GM18502 (cell line): Measurements from ENCODE around the gene ZKSCAN8.
A peak's percentile ranks its signal among the peaks of the same experiment; 100 is the strongest.
"Not testable (repeated sequence)": the region's sequence is repeated elsewhere in the genome, so short reads cannot be mapped to it uniquely, and the experiment has no call there.

Experiments used
- ATAC-seq: cut with Tn5 transposase; IDR thresholded peaks from one replicate; pipeline ENCODE4 v1.9.1; 2021; ENCODE audit warnings: mild to moderate bottlenecking; ENCODE audit not compliant: unreplicated experiment, poor library complexity

The ZKSCAN8 gene

GRCh38 chr6:28141500-28142329 is at the start of gene ZKSCAN8:
TSS of gene ZKSCAN8 (plus strand) at chr6:28141883. CDS start at chr6:28148408, 6,525 bp downstream.
- peak; percentile 86 for ATAC-seq

- ATAC-seq = not testable (repeated sequence)
Measured at GRCh38 chr6:28102222-28102621, 39.5 kb upstream of the ZKSCAN8 start.

- ATAC-seq = not testable (repeated sequence)
Measured at GRCh38 chr6:28102699-28103098, 39.0 kb upstream of the ZKSCAN8 start.

- peak; percentile 99 for ATAC-seq
Measured at GRCh38 chr6:28104392-28105244, 37.1 kb upstream of the ZKSCAN8 start.

DNA sequence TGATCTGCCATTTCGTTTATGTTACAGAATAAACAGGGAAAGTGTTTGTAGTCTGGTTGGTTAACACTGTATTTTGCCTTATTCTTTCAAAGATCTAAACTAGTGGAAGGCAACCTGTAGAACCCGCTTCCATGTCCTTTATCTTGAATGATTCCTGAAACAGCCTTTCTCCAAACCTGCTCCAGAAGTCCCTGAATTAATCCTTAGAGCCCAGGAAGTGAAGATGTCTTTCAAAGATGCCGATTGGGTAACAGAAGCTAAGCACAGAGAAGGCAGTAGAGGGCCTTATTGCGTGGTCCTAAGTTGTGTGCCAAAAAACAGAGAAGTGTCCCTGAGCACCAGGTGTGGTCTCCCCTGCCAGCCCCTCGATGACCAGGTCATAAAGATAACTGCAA is 36.4 kb upstream of the ZKSCAN8 start:
- no peak for ATAC-seq

GRCh38 chr6:28107506-28107905 is 34.2 kb upstream of the ZKSCAN8 start:
- ATAC-seq = no peak

DNA sequence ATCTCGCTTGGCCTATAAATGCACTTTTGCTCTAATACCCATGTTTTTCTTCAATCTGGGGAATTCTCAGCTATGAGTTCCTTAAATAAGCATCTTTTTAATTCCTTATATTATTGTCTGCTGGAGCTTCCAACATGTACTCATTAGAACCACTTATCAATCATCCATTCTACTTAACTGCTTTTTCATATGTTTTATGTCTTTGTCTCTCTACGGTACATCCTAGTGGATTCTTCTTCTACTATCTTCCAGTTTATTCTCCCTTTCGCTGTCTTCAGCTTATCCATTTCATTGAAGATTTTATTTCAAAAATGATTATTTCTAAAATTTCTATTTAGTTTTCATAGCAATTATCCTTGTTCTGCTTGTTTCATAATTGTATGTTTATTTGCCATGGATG is 29.7 kb upstream of the ZKSCAN8 start:
- ATAC-seq = no peak

DNA sequence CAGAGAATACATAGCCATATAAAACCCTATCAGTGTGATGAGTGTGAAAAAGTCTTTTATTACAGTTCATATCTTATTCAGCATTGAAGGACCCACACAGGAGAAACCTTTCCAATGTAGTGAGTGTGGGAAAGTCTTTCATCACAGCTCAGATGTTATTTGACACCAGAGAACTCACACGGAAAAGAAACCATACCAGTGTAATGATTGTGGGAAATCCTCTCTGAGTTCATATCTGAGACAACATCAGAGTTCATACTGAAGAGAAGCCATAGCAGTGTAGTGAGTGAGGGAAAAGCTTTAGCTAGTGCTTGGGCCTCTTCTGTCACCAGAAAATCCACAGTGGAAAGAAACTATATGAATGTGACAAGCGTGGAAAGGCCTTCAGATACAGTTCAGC is 25.9 kb upstream of the ZKSCAN8 start:
- ATAC-seq = no peak

- ATAC-seq = no peak
Measured at GRCh38 chr6:28117386-28118050, 24.2 kb upstream of the ZKSCAN8 start.

- no peak for ATAC-seq
Measured at GRCh38 chr6:28118217-28118616, 23.5 kb upstream of the ZKSCAN8 start.

- no peak for ATAC-seq
Measured at GRCh38 chr6:28121876-28122275, 19.8 kb upstream of the ZKSCAN8 start.

GRCh38 chr6:28122283-28122682 is 19.4 kb upstream of the ZKSCAN8 start:
- ATAC-seq = not testable (repeated sequence)

GRCh38 chr6:28124350-28124970 is 17.2 kb upstream of the ZKSCAN8 start, which contains the start of gene ZSCAN16:
TSS of gene ZSCAN16 (plus strand) at chr6:28124609. CDS start at chr6:28125444, 835 bp downstream.
- ATAC-seq = peak; percentile 96

- peak; percentile 26 for ATAC-seq
Measured at GRCh38 chr6:28124971-28125353, 16.7 kb upstream of the ZKSCAN8 start.

- peak; percentile 6 for ATAC-seq
Measured at GRCh38 chr6:28125401-28125800, 16.3 kb upstream of the ZKSCAN8 start.

DNA sequence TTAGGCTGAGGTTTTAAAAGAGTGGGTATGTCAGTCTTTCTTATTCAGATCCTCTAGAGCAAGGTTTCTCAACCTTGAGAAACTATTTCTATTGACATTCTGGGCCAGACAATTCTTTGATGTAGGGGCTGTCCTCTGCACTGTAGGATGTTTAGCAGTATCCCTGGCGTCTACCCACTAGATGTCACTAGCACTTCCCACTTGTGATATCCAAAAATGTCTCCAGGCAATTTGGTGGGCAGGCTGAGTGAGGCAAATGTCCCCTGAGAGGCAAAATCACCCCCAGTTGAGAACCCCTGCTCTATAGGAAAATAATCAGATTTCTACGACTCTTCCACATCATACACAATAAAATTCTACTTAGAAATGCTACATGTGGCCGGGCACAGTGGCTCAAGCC is 7.7 kb upstream of the ZKSCAN8 start:
- no peak for ATAC-seq

DNA sequence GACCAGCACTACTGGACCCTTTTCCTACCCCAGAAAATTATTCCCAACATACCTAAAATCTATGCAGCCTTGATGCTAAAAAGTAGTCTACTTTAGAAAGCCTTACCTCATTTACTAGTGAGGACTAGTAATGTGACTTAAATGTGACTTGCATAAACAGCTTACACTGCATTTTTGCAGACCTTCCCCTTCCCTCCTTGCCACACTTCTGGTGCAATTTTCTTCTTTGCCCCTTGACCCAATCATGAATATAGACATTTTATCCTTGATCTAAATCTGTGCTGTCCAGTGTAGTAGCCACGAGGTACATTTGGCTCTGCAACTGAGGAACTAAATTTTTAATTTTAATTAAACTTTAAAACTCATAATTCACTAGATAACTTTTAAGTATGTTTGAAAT is 7.0 kb upstream of the ZKSCAN8 start:
- ATAC-seq = no peak

- ATAC-seq = no peak
Measured at GRCh38 chr6:28135393-28135792, 6.3 kb upstream of the ZKSCAN8 start.

GRCh38 chr6:28136585-28137504 is 4.8 kb upstream of the ZKSCAN8 start:
- ATAC-seq = peak; percentile 65
